HG03108 (cell line): ENCODE results near the gene ASIC2.

Source experiments
- ATAC-seq: cut with Tn5 transposase; IDR thresholded peaks from one replicate; pipeline ENCODE4 v1.9.1; 2021; ENCODE audit warnings: moderate library complexity; ENCODE audit not compliant: unreplicated experiment

ASIC2 gene

DNA sequence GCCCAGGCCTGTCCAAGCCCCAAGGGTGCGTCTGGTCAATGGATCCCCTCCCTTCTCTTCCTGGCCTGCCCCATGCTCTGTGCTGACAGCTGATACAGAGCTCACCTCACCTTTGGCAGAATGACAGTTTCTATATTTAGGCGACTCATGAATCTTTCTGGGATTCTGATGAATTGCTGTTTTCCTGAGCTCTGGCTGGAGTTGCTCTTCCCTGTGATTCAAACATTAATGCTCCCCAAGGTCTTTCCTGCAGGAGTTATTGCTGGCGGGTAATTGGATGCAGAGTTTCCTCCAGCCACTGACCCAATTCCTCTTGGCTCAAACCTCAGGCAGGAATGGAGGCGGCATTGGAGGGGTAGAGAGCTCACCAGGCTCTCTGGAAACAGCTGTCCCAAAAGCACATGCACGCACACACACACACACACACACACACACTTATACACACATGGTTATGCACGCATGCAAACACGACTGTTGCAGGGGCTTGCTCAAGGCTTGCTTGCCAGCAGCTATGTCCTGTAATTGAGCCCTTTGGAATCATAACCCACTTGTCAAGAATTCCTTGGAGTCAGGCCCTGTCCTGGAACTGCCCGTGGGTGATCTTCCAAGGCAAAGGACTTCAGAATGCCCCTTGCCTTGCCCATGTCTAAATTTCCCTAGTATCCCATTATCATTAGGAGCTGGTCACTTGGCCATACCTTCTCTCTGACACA, 128.8 kb downstream of the ASIC2 start:
- no peak for ATAC-seq

DNA sequence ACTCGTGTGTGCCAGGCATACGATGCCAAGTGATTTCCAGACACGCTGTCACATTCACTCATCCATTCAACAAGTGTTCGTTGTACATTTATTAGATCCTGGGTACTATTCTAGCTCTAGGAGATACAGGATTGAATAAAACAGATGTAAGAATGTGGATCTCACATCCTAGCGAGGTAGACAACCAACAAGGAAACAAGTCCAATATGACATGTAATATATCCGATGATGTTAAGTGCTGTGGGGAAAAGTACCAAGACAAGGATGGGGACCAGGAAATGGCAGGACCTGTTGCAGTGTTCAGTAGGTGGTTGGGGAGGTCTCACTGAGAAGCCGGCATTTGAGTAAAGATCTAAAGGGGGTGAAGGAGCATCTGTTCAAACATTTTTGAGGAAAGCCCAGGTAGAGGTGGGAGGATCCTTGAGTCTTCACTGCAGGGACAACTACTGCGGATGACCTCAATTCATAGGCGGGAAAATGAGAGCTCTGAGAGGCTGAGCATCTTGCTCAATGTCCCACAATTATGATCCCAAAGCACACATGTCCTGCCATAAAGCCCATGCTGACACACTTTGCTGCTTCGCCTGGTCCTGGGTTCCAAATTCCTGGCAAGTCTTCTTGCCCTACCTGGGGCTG, 129.4 kb downstream of the ASIC2 start:
- no peak for ATAC-seq

DNA sequence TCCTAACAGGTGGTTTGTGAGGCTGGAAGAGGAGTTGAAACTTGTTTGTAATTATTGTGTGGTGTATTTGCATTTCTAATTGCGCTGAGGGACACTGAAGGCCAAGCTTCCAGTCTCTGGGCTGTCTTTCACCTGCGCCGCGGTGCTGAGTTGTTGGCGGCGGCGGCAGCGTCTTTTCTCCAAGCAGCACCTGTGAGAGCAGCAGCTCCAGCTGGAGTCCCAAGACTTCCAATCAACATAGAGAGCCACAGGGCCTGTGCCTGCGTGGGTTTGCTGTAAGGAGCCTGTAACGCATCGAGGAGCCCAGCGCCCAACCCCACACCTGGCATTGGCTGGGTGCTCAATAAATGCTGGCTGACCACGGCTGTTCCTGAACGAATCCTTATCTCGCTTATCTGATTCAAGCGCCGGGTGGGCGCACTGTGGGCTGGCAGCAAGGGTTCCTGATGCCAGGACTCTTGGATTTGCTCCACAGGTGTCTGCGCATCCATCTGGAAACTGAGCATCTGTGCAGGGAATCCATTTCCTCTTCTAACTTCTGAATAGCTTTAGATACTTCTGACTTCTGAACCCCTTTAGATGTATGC, 138.1 kb downstream of the ASIC2 start:
- no peak for ATAC-seq

DNA sequence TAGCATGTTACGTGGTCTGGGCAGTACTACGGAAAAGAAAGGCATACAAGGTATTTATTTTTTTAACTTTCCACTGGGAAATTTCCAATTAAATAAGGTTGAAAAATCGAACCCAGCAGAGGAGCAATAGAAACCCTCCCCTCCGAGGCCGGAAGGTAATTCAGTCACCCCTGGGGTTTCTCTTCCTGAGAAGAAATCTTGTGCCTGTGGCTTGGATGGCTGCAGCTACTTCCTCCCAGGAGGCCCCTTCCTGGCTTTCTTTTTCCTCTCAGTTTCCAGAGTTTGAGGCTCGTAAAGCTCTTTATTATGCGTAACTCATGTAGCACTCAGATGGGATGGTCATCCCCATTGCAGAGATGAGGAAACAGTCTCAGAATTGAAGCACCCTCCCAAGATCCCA, 140.3 kb downstream of the ASIC2 start:
- ATAC-seq, result no peak

DNA sequence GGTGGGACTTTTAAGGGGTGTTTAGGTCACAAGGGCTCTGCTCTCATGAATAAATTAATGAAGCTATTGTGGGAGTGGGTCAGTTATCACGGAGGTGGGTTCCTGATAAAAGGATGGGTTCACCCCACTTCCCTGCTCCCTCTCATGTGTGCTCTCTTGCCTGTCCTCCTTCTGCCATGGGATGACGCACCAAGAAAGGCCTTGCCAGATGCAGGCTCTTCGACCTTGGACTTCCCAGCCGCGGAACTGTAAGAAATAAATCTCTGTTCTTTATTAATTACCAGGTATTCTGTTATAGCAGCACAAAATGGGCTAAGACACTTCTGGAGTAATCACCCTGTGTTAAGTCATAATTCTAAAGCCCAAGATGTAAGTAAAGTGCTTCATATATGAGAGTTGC, 141.5 kb downstream of the ASIC2 start:
- no peak for ATAC-seq

DNA sequence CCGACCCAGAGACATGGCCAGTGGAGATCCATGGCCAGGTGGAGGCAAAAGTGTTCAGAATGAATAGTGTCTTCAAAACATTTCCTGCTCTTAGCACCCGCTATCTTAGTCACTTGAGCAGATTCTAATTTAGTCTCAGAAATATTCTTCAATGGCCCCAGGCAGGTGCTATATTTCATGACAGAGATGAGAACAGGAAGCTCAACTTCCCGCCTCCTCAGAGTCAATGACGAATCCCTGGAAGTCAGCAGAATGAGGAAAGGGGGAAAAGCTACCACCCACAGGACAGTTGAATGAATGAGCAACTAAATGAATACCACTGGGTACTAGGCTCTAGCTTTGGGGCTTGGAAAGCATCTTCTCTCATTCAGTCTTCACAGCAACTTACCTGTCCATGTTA, 147.2 kb downstream of the ASIC2 start:
- no peak for ATAC-seq

GRCh38 chr17:33144837-33145236, 148.3 kb downstream of the ASIC2 start:
- ATAC-seq, result no peak

- ATAC-seq, result no peak
Observed at GRCh38 chr17:33142705-33143299, 150.3 kb downstream of the ASIC2 start.

- ATAC-seq, result no peak
Observed at GRCh38 chr17:33140413-33141099, 152.5 kb downstream of the ASIC2 start.

DNA sequence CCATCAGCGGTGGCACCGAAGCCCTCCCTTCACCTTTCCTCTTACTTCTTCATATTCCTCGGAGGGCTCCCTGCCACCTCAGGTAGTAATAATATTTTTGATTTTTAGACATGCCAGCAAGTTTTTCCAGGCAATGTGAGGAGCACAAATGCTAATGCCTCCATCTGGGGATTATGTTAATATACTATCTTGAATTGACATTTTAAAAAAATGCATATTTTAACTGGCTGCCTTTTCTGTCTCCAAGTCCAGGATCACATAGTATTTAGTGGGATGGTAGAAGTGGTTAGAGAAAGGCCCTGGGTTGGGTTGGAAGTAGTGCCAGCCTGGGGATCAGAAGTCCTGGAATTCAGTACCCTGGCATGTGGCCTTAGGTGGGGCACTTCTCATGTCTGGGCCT, 154.5 kb downstream of the ASIC2 start:
- ATAC-seq, result no peak

DNA sequence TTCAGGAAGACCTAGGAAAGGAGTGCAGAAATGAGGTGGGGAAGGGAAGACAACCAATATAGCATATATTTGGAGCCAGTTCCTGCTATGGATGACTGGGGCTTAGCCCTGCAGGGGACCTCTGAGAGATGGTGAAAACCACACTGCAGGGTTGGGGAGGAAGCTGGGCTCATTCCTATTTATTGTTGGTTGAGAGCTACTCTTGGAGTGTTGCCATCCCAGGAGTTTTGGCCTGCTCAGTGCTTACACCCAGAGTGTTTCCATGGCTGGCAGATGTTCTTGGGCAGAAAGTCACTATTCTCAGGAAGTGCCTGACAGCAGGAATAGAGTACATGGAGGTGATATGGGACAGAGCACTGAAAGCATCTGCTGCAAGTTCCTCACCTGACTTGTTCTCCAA, 155.7 kb downstream of the ASIC2 start:
- no peak for ATAC-seq

GRCh38 chr17:33135691-33136090, 157.4 kb downstream of the ASIC2 start:
- no peak for ATAC-seq

DNA sequence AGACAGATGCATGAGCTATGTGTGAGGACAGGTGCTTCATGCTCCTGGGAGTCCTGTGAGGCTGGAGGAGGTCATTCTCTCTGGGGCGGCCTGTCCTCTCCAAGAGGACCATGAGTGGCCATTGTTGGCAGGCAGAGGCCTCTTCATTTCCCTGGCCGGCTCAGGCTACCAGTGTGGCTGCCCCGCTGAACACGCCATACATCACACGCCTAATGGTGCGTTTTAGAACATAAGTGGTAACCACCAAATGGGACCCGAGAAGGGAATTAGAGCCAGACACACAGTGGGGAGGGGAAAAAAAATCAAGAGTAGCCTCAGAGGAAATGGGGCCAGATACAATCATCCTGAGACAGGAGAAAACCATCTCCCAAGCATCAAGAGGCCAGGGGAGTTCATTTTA, 161.5 kb downstream of the ASIC2 start:
- no peak for ATAC-seq

DNA sequence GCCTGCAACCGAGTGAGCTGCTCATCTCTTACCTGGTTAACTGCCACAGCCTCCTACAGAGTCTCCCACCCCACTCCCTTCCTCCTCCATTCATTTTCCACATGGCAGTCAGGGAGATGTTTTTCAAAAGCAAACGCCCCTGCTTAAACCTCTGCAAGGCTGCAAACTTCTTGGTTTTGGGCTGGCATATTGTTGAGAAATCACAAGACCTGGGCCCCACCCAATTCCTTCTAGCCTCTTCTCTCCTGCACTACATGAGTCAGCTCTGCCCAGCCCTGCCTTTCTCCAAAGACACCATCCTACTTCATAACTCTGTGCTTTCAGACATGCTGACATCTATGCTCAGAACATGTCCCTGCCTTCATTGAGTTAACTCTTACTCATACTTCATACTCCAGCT, 165.4 kb downstream of the ASIC2 start:
- no peak for ATAC-seq

DNA sequence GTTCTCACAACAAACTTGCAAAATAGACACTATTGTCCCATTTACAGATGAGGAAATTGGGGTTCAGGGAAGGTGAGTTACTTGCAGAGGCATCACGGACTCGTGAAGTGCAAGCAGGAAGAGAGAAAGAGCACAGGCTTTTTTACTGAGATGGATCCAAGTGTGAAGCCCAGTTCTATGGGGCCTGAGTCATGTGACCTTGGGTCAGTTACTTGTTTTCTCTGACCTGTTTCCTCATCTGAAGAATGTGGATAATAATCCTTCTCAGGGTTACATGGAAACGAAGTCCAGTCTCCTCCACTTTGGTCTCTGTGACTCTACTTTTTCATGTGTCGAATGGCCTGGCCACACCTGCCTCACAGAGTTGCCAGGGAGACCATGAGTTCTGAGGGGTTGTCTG, 167.0 kb downstream of the ASIC2 start:
- ATAC-seq, result no peak

- ATAC-seq, result no peak
Observed at GRCh38 chr17:33125552-33125950, 167.5 kb downstream of the ASIC2 start.

DNA sequence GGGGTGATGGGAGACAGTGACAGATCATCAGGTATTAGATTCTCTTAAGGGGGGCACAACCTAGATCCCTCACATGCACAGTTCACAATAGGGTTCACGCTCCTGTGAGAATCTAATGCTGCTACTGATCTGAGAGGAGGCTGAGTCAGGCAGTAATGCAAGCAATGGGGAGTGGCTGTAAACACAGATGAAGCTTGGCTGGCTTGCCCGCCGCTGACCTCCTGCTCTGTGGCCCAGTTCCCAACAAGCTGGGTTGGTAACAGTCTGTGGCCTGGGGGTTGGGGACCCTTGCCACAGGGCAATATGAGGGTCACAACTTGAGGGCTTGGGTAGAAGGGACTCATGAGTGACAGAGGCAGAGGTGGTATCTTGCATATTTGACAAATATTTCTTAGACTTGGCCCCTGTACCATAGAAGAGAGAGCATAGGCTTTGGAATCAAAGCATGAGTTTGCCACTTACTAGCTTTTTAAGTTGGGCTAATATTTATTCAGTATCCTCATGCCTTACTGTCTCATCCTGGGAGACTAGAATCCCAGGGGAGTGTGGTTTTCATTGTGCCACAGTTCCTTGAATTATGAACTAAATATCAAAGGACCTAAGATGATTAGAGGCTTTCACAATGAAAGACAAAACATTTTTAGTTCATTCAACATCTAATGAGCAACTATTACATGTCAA, 168.1 kb downstream of the ASIC2 start:
- ATAC-seq, result no peak

DNA sequence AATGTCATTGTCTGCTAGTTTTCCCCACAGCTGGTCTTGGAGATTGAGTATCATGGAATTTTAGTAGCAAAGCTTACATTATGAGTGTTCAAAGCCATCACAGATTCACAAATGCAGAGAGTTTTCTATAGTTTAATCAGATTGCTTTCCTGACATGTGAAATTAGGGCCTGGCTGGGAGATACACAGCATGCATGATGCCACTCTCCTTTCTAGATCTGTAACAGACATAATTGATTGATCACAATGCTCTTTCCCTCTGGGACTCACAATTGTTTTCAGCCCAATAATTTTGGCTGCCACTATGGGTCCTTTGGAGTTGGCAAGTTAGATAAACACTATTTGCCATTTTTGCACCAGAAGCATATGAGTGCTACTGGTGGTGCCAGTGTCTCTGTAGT, 168.9 kb downstream of the ASIC2 start:
- ATAC-seq, result no peak

DNA sequence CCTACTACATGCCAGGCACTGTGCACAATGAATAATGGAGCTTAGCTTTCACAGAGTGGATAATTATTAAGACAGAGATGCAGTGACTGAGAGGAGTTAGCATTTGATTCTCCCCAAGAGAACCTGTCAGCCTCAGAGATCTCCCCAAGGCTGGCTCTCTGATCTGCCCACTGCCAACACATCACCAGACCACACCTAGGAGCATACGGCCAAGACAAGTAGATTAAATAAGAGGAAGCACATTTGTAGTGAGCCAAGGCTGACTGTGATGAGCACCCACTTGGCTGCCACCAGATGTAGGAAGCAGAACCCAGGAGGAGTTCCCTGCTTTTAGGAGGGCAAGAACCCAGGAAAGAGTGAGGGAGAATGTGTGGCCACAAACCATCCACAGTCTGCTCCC, 171.3 kb downstream of the ASIC2 start:
- ATAC-seq, result no peak

DNA sequence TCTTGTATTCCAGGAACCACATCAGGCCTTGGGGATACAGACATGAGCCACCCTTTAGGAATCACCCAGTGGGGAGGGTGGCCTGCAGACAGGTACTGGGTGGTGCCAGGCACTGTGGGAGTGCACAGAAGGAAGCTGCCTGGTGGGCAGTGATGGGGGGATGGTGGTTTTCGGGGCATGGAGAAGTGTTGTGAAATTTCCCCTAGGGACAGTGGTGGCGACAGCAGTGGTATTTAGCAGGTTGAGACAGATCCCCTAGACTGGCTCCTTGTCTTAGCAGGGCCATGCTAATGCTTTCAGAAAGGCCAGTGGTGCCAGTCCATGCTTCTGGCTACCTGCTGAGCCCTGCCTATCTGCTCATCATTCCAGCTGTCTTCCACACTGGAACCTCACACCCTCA, 171.8 kb downstream of the ASIC2 start:
- ATAC-seq, result no peak

DNA sequence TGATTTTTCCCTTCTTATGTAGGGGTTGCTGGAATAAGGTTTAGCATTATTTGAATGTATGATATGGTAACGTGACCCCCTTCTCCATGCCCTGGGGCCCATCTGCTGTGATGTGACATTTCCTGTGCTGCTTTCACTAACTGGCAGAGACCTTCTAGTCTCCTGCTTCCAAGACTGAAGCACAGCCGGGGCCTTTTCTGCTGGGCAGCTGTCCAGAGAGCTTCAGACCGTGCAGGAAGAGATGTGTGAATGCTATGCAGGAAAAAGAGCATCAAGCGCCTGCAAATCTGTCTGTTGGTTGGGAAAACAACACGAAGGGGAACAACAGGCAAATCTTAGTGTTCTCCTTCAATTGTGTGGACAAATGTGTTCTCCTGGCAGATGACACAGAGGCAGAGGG, 173.0 kb downstream of the ASIC2 start:
- ATAC-seq, result no peak
